GM12878 (cell line): ENCODE measurements around the gene USP28. TPM values are rescaled to one million over a fixed set of nuclear protein-coding genes. Genes with fewer than 3 reads are reported as not detected.

Experiments used
- ATAC-seq: fragments of 200-7000 bp; cut with Tn5 transposase; 3 replicates; pipeline ENCODE4 v1.9.1; 2020; ENCODE audit warnings: mild to moderate bottlenecking, moderate library complexity
- BruUV-seq: library from RNA; stranded (reverse); fragments of 400-500 nt; replicated peaks from 2 replicates; lab custom pipeline; 2021; lab: Mats Ljungman, UMichigan
- CTCF ChIA-PET: fragments of 300-600 bp; sonication (Branson Sonifier 250); formaldehyde crosslinking; extraction: SDS; loops from one replicate; lab custom pipeline; 2021; ENCODE audit warnings: inconsistent platforms; lab: Yijun Ruan, JAX
- POLR2A ChIA-PET: fragments of 350-600 bp; formaldehyde crosslinking; extraction: SDS; loops from one replicate; lab custom pipeline; 2021; ENCODE audit warnings: inconsistent platforms; lab: Charles Lee
- RAD21 ChIA-PET: fragments of 300-600 bp; sonication (Branson Sonifier 250); formaldehyde crosslinking; loops from one replicate; lab custom pipeline; 2023; ENCODE audit warnings: antibody characterized with exemption; ENCODE audit not compliant: unreplicated experiment; lab: Charles Lee
- SMC1A ChIA-PET: fragments of 300-600 bp; sonication (Branson Sonifier 250); formaldehyde crosslinking; loops from one replicate; lab custom pipeline; 2023; ENCODE audit not compliant: unreplicated experiment, uncharacterized antibody; lab: Charles Lee
- DNase-seq: peaks from one replicate; pipeline ENCODE4 v3.0.0-alpha.2; 2011; ENCODE audit warnings: low read depth, low spot score
- FAIRE-seq: peaks from 3 replicates; lab custom pipeline; 2011; peaks lifted over from hg19 to GRCh38; lab: Jason Lieb, UNC
- H2AFZ ChIP-seq: 2 replicates; pipeline ENCODE4 v1.6.0; 2011; ENCODE audit warnings: low read depth, low read length, control low read depth; ENCODE audit not compliant: control insufficient read depth
- H3K27ac ChIP-seq: 2 replicates; pipeline ENCODE4 v1.5.1; 2011; ENCODE audit warnings: control low read depth; ENCODE audit not compliant: control insufficient read depth, insufficient read depth
- H3K27me3 ChIP-seq, 2 experiments: replicated peaks in 1 of 2; 2 replicates each; pipeline versions ENCODE4 v1.6.0 to v1.6.1; 2011; ENCODE audit warnings: low read length in 1 of 2; ENCODE audit not compliant: control insufficient read depth in 2 of 2, insufficient read depth in 2 of 2
- H3K36me3 ChIP-seq, 2 experiments: 2 replicates each; pipeline ENCODE4 v1.5.1; 2011; ENCODE audit warnings: low read length in 1 of 2; ENCODE audit not compliant: control insufficient read depth in 2 of 2, insufficient read depth in 2 of 2
- H3K4me1 ChIP-seq: 2 replicates; pipeline ENCODE4 v1.6.1; 2011; ENCODE audit warnings: mild to moderate bottlenecking, low read length, moderate library complexity, mixed read lengths; ENCODE audit not compliant: control insufficient read depth, insufficient read depth
- H3K4me2 ChIP-seq: 2 replicates; pipeline ENCODE4 v1.6.0; 2011; ENCODE audit warnings: control low read depth; ENCODE audit not compliant: control insufficient read depth, insufficient read depth
- H3K4me3 ChIP-seq: fragments of 200-600 bp; sonication (generic); 2 replicates; pipeline ENCODE4 v1.5.1; 2016
- H3K79me2 ChIP-seq: 2 replicates; pipeline ENCODE4 v1.6.0; 2011; ENCODE audit warnings: low read length; ENCODE audit not compliant: control insufficient read depth, insufficient read depth
- H3K9ac ChIP-seq: 2 replicates; pipeline ENCODE4 v1.8.0; 2011; ENCODE audit warnings: low read length, control low read depth, mixed read lengths; ENCODE audit not compliant: control insufficient read depth, insufficient read depth
- H3K9me3 ChIP-seq: replicated peaks from 3 replicates; pipeline ENCODE4 v1.5.1; 2011; ENCODE audit warnings: mild to moderate bottlenecking, low read length; ENCODE audit not compliant: control insufficient read depth, insufficient read depth
- H4K20me1 ChIP-seq: 2 replicates; pipeline ENCODE4 v1.6.0; 2011; ENCODE audit not compliant: control insufficient read depth, insufficient read depth
- ATF7 ChIP-seq: fragments of 450-650 bp; IDR thresholded peaks from 2 replicates; pipeline ENCODE4 v1.6.1; 2016; ENCODE audit warnings: low read depth, mild to moderate bottlenecking
- CREB1 ChIP-seq: IDR thresholded peaks from 2 replicates; pipeline ENCODE4 v1.6.1; 2012; ENCODE audit warnings: low read depth, mild to moderate bottlenecking, inconsistent platforms
- EGR1 ChIP-seq, 2 experiments: IDR thresholded peaks; 1 replicate in 1 of 2; 2 replicates in 1 of 2; pipeline ENCODE4 v1.6.1; 2011 to 2012; ENCODE audit warnings: low read depth in 2 of 2, low read length in 2 of 2, borderline replicate concordance in 1 of 2, mild to moderate bottlenecking in 1 of 2, moderate library complexity in 1 of 2
- IKZF2 ChIP-seq, 2 experiments: fragments of 450-650 bp; IDR thresholded peaks; 2 replicates each; pipeline ENCODE4 v1.6.1; 2017; ENCODE audit warnings: mild to moderate bottlenecking in 2 of 2, moderate library complexity in 2 of 2
- POLR2AphosphoS5 ChIP-seq: IDR thresholded peaks from 2 replicates; pipeline ENCODE4 v1.6.1; 2011; ENCODE audit warnings: mild to moderate bottlenecking, low read length, inconsistent platforms
- RB1 ChIP-seq: fragments of 450-650 bp; formaldehyde crosslinking; IDR thresholded peaks from 2 replicates; pipeline ENCODE4 v1.6.1; 2017; ENCODE audit warnings: mild to moderate bottlenecking, borderline replicate concordance
- STAT1 ChIP-seq: fragments of 450-650 bp; conservative IDR thresholded peaks from 2 replicates; pipeline ENCODE4 v1.6.1; 2014; ENCODE audit warnings: antibody characterized with exemption, mild to moderate bottlenecking
- TCF3 ChIP-seq: IDR thresholded peaks from 2 replicates; pipeline ENCODE4 v1.6.1; 2012; ENCODE audit warnings: low read depth, mild to moderate bottlenecking, low read length, borderline replicate concordance; ENCODE audit not compliant: insufficient read depth
- YBX1 ChIP-seq: fragments of 450-650 bp; IDR thresholded peaks from 2 replicates; pipeline ENCODE4 v1.6.1; 2016; ENCODE audit warnings: antibody characterized with exemption
- YY1 ChIP-seq: IDR thresholded peaks from 2 replicates; pipeline ENCODE4 v1.6.1; 2011; ENCODE audit warnings: low read depth, mild to moderate bottlenecking, low read length
- ZNF384 ChIP-seq: IDR thresholded peaks from 2 replicates; pipeline ENCODE4 v1.6.1; 2012; ENCODE audit warnings: low read depth, mild to moderate bottlenecking, low read length, improper control_type of control experiment, borderline replicate concordance
- ZNF622 ChIP-seq: fragments of 450-650 bp; IDR thresholded peaks from 2 replicates; pipeline ENCODE4 v1.6.1; 2017; ENCODE audit warnings: mild to moderate bottlenecking, inconsistent platforms
- WGBS: methylation state at CpG from one replicate; pipeline ENCODE4 v1.1.6; 2016; ENCODE audit warnings: low lambda C conversion rate; ENCODE audit not compliant: insufficient replicate concordance, insufficient coverage; ENCODE audit errors: missing lambda C conversion rate; 5-methylcytosine and 5-hydroxymethylcytosine counted together
- in situ Hi-C: fragments of 300-500 bp; cut with MboI; formaldehyde crosslinking; loops from 9 replicates; pipeline ENCODE4 v1.14.3; 2018; ENCODE audit warnings: mixed read lengths
- intact Hi-C: fragments of 100-400 bp; cut with micrococcal nuclease; formaldehyde crosslinking; loops from one replicate; pipeline ENCODE4 v1.14.2; 2022; ENCODE audit not compliant: unreplicated experiment
- polyA plus RNA-seq, 11 experiments: library from polyadenylated mRNA; depleted of rRNA in 4 of 11; unstranded in 6 of 11; stranded (reverse) in 5 of 11; fragments of >200 nt; fragmentation: Nextera tagmentation in 4 of 11; fragmentation: Illumina TruSeq in 1 of 11; extraction: Ambion mirVana in 4 of 11; extraction: Trizol in 1 of 11; gene quantifications; 1 replicate in 1 of 11; 2 replicates in 10 of 11; pipeline versions ENCODE4 v1.2.1 to v1.2.3, GENCODE V29; 2011 to 2016; ENCODE audit warnings: inconsistent platforms in 2 of 11, missing spikeins in 2 of 11, low read depth in 1 of 11
- total RNA-seq, 4 experiments: library from RNA; depleted of rRNA in 3 of 4; stranded (reverse); fragments of >200 nt in 3 of 4; fragmentation: Illumina TruSeq in 1 of 4; extraction: Trizol in 1 of 4; gene quantifications; 2 replicates each; pipeline versions ENCODE4 v1.2.1 to v1.2.3, GENCODE V29; 2013 to 2021
- TF ChIP-seq, protein P1 (sequence below), 3 experiments: IDR thresholded peaks in 2 of 3; conservative IDR thresholded peaks in 1 of 3; 2 replicates each; pipeline ENCODE4 v1.5.1; 2011; ENCODE audit warnings: low read depth in 3 of 3, low read length in 3 of 3, mild to moderate bottlenecking in 3 of 3, control low read depth in 2 of 3, moderate library complexity in 2 of 3, inconsistent platforms in 1 of 3, mixed read lengths in 1 of 3; ENCODE audit not compliant: control insufficient read depth in 2 of 3, insufficient read depth in 1 of 3; ENCODE audit errors: extremely low read depth in 1 of 3
- TF ChIP-seq, protein P2 (sequence below): IDR thresholded peaks from 2 replicates; pipeline ENCODE4 v1.6.1; 2012; ENCODE audit warnings: low read depth, low read length, improper control_type of control experiment

Gene USP28
- total and polyA plus RNA-seq, 10 of the 15 experiments (the other 5 are each of a cell fraction or from before 2014, with no cell fraction given) = 2.8 to 60.4 (median 24.1) TPM

DNA sequence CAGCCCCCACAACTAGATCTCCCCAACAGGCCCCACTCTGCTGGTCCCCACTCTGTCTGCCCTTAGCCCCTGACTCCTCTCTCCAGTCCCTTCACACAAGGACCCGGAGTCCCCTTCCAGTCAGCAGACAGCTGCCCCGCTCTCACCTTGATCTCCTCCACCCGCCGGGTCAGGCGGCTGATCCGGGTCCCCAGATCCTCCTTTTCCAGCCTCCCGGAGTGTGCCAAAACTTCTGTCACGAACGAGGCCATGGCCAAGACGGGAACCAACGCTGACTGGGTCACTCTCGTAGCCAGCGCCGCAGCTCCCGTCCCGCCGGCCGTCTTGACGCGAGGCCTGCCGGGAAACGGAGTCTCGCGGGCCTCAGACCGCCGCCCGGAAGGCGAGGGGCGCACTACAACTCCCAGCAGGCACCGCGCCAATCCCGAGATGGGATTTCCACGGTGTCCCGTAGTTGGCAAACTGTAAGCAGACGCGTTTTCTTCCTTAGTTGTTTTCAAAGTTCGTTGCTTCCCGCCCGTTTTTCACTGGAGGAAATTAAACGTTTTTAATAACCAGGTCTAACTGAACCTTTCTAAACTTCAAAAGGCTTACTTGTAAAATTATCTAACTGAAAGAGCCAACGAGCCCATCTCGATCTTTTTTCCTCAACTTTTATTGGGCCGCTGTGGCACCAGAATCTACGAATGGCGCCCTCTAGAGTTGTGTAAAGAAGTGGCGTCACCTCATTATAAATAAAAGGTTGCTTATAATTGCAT lies 101.8 kb downstream of the USP28 start, which contains the start of gene ZW10 (continued):
- TF ChIP-seq, protein P1, sequence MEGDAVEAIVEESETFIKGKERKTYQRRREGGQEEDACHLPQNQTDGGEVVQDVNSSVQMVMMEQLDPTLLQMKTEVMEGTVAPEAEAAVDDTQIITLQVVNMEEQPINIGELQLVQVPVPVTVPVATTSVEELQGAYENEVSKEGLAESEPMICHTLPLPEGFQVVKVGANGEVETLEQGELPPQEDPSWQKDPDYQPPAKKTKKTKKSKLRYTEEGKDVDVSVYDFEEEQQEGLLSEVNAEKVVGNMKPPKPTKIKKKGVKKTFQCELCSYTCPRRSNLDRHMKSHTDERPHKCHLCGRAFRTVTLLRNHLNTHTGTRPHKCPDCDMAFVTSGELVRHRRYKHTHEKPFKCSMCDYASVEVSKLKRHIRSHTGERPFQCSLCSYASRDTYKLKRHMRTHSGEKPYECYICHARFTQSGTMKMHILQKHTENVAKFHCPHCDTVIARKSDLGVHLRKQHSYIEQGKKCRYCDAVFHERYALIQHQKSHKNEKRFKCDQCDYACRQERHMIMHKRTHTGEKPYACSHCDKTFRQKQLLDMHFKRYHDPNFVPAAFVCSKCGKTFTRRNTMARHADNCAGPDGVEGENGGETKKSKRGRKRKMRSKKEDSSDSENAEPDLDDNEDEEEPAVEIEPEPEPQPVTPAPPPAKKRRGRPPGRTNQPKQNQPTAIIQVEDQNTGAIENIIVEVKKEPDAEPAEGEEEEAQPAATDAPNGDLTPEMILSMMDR (IDR thresholded peaks at IDR 0.05 in 2 of 3, conservative IDR thresholded peaks at IDR 0.05 in 1 of 3; ENCODE audit: control insufficient read depth in 2 of 3, extremely low read depth in 1 of 3, insufficient read depth in 1 of 3, low read depth in 3 of 3, low read length in 3 of 3) = peak; percentile 61 to 83 (median 67)
- TF ChIP-seq IKZF2 (IDR thresholded peaks at IDR 0.05) (peak; percentile 80 to 82), STAT1 (peak; percentile 85), CREB1 (peak; percentile 82), POLR2AphosphoS5 (peak; percentile 62; the same call in 1 of the 2 replicates), RB1 (peak; percentile 86; the same call in 1 of the 2 replicates), ZNF622 (no peak)

DNA sequence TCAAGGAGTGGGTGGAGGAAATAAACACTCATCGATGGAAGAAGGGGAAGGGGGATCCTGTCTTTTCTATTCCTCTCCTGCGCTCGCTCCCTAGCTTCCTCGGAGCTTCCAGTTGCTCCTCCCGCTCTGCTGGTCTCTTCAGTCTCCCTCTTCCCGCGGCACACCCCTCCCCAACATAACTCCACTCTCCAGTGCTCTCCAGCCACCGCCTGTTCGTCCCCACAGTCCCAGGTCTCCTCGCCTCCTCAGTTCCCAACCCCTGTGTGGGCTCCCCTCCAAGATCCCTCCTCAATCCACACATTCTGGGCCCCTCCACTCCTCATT lies 102.3 kb downstream of the USP28 start:
- DNase-seq (no peak), FAIRE-seq (no peak), ATAC-seq (peak; percentile 47; the same call in 2 of the 3 replicates)
- Histone ChIP-seq H3K27me3 (no peaks in the 10 kb centered on the region), H3K4me2 (peak overlapping the region; percentile 49; the same call in 1 of the 2 replicates), H3K9me3 (no peaks in the 10 kb centered on the region), H3K4me3 (peak overlapping the region; percentile 91), H2AFZ (peak overlapping the region; percentile 85), H3K79me2 (peaks cover 12% of the 10 kb centered on the region), H4K20me1 (no peaks in the 10 kb centered on the region), H3K9ac (peak overlapping the region; percentile 93), H3K36me3 (peaks cover 0 to 7% of the 10 kb centered on the region in 2 experiments; a peak in 1 of 4 replicates), H3K27ac (peak overlapping the region; percentile 80), H3K4me1 (no peaks in the 10 kb centered on the region)
- BruUV-seq = no TSS peak
- ChIA-PET CTCF (interaction anchor here (0.6 to 2.5 kb wide), 10 partner anchors 9 to 450 kb away, joined by 3 to 12 read pairs (median 4); no protein-coding TSS in a partner anchor), SMC1A (interaction anchor here (1.2 to 1.3 kb wide), 2 partner anchors 11 to 23 kb away, joined by 3 read pairs; no protein-coding TSS in a partner anchor), RAD21 (no interaction called here), POLR2A (no interaction called here)
- 3% methylated on average over 3 of the region's 10 CpGs for WGBS
- in situ Hi-C loops = loop anchor here (10.0 kb wide), 1 partner anchor 458 kb away; the partner anchor contains the start of gene TTC12
- no peak for TF ChIP-seq YBX1
- no peak for TF ChIP-seq EGR1 (IDR thresholded peaks at IDR 0.05; ENCODE audit: borderline replicate concordance in 1 of 2, low read depth in 2 of 2, low read length in 2 of 2)
- no peak for TF ChIP-seq ATF7
- no peak for TF ChIP-seq YY1
- TF ChIP-seq, protein P2, sequence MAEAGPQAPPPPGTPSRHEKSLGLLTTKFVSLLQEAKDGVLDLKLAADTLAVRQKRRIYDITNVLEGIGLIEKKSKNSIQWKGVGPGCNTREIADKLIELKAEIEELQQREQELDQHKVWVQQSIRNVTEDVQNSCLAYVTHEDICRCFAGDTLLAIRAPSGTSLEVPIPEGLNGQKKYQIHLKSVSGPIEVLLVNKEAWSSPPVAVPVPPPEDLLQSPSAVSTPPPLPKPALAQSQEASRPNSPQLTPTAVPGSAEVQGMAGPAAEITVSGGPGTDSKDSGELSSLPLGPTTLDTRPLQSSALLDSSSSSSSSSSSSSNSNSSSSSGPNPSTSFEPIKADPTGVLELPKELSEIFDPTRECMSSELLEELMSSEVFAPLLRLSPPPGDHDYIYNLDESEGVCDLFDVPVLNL = no peak
- TF ChIP-seq ZNF384 = no peak
- TF ChIP-seq TCF3 = no peak
- intact Hi-C loops = loop anchor here (2.0 kb wide), 1 partner anchor 102 kb away; the partner anchor contains the start of gene USP28
